HG02571 (cell line): ENCODE results near the gene CD86.

Experiments
- ATAC-seq: cut with Tn5 transposase; IDR thresholded peaks from one replicate; pipeline ENCODE4 v1.9.1; 2021; ENCODE audit warnings: mild to moderate bottlenecking, moderate library complexity; ENCODE audit not compliant: unreplicated experiment

The CD86 gene

DNA sequence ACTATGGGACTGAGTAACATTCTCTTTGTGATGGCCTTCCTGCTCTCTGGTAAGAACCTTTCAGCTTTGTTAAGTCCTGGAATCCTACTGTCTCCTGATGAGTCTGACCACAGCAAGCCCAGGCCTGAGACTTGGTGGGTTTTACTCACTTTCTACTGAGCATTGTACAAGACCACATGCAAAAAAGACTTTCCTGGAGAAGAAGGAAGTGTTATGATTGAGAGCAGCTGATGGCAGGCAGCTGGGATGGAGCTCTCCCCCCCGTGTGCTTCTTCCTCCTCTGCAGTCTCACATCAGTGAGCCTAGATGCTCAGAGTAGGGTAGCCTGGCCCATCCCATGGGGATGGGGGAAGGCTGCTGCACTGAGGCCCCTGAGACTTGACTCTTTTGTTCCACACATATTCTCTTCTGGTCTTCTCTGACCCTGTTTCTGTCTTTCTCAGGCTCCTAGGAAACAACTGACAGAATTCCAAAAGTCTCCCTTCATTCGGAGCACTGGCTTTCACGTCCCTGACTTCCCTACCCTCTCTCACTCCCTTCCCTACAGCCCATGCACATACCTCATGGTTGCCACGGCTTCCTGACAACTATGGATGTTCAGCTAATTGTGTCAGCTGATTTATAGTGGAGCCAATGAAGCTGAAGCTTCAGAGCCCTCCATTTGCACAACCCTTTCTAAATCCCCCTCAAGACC, 36.6 kb downstream of the CD86 start:
- no peak for ATAC-seq

DNA sequence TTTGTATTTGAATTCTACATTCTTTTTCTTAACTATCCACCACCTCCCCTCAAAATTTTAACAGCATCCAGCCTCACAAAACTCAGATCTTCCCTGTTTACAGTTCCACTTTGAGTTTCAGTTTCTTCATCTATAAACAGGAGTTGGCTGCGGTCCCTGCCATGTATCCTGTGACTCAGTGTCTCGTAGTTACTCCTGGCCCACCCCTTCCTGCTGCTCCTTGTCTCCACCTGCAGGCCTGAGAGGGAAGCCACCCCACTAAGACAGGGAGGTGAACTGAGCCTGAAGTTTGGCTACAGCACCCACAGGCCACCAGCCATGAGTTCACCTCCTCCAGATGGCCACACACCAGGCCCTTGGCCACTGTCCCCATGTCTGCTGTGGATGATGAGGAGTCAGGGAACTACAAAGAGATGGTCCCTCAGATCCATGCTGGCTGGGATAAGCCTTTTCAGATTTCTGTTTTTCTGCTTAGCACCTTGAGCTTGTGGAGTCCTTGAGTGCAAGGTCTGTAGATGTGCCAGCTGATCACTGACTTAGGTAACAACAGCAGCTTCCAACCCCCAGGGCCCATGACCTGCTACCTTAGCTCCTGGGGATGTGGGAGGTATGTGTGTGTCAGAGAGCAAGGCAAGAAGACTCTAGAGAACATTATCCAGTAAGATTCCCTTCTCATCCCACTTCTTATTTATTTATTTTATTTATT, 37.5 kb downstream of the CD86 start:
- ATAC-seq, result no peak

GRCh38 chr3:122094125-122094524, 39.0 kb downstream of the CD86 start:
- peak; percentile 51 for ATAC-seq

GRCh38 chr3:122094693-122095092, 39.5 kb downstream of the CD86 start:
- no peak for ATAC-seq

DNA sequence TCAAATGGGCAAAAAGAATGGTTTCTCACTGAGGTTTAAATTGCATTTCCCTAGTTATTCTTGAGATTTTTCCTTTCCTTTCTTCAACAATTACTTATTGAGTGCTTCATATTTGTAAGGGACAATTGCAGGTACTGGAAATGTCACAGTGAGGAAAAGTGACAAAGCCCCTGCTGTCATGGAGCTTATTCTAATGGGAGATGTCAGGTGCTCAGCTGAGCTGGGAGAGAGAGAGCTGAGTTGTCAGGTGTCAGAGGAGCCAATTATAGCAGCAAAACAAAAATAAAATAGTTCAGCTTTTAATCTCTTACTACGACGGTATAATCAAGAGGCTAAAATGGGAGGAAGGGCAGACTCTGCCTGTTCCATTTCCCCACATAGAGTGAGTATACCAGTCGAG, 42.0 kb downstream of the CD86 start:
- no peak for ATAC-seq

- no peak for ATAC-seq
These were observed 43.4 kb downstream of the CD86 start for GRCh38 chr3:122098611-122099010.

DNA sequence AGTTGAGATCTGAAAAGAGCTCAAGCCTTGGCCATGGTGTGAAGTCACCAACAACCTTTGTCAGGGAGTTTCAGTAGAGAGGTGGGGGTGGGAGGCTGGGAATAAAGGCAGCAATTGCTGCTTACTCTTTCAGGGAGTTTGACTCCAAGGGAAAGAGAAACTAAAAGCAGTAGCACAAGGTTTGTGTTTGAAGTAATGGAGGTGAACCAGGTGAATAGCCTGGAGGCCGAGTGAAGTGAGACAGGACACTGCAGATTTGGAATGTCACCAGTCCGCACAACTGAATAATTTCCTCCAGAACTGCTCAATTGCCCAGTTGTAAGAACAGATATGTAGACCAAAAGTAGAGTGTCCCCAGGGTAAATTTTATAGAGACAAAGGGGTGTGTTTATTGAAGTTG, 44.1 kb downstream of the CD86 start:
- ATAC-seq, result no peak

DNA sequence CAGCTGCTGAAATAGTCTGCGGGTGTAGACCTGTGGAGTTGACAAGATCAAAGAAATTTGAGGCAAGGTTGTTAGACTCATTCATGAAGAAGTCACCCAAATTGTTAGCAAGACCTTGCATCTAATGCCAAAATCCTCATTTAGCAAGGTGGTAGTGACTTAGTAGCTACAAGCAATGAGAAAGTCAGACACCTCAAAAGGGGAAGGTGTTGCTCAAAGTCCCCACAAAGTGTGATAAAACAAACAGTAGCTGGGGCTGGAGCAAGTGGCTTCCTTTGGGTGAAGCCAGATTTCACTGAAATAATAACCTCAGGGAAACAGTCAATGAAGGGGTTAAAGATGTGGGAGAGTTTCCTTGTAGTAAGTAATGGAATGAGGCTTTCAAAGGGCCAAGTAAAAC, 44.9 kb downstream of the CD86 start:
- no peak for ATAC-seq

- ATAC-seq, result peak; percentile 44
These were observed 45.7 kb downstream of the CD86 start for GRCh38 chr3:122100591-122101463.

- ATAC-seq, result no peak
These were observed 46.5 kb downstream of the CD86 start for GRCh38 chr3:122101646-122102045.

DNA sequence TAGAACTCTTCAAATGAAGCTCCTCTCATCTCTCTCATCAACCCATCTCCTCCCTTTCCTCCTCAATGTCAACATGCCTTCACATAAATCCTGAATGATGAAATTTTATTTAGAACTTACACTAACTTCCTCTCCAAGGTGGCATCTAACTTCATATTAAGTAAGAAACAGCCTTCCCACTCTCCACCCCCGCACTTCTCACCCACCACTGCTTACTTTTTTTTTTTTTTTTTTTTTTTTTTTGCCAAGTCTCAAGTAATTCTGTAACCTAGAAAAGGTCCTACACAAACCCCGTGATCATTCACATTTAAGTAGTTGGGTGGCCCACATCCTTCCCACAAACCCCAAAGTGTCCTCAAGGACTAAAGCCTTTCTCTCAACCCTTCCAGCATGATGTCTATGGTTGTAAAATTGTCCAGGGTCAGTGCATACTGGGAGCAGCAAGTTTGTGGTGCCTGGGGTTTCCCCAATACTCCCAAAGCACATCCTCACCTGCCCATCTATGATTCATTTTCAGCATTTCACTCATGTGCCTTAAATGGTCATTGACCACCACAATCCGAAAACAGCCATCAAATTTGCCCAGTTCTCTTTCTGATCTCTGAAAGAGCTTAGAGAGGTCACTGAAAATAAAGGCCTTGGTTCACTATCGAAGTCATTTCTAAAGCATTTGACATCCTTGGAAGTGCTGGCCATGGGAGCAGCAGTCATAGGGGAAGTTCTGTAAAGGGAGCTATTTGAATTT, 47.2 kb downstream of the CD86 start:
- ATAC-seq, result peak; percentile 36

DNA sequence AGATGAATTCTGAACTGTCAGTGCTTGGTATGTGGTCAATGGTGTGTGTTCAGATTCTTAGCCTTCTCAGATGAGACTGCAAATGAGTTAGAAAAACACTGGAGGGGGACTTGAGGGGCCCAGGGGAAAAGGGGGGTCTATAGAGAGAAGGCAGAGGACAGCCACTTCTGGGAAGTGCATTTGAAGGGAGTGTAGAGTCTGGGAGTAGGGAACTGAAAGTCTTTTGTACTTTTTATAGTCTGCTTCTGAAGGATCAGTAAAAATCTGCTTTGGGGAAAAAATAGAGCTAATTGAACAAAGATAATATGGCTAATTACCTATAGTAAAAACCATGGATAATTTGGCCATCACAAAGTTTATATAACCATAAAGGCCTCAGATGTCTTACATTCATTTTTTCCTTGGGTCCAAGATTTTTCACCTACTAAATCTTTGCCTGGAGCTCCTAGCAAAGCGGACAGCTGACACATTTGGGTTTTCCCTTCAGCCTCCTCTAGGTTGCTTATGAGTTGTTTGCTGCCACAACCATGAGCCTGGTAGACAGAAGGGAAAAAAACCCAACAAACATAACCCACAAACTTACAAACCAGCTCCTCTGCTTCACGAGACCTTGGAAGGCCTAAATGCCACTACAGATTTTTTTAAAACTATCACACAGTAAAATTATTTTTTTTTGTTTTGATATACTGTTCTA, 48.8 kb downstream of the CD86 start:
- ATAC-seq, result no peak

- ATAC-seq, result no peak
These were observed 49.5 kb downstream of the CD86 start for GRCh38 chr3:122104515-122105194.

DNA sequence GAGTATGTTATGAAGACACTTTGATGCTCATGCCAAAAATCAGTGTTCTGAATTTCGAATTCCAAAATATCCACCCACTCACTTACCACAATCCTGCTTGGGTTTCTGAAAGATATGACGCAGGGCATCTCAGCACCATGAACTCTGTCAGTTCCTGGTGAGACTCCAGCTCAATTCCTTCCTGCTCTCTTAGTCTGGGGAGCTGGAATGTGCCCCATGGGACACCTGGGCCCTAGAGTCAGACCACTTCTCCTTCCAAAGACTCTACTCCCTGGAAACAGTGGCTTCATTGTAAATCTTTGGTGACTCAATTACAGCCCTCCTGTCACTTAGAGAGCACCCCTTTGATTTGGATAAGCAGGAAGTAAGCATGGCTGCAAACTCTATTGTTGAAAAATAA, 50.5 kb downstream of the CD86 start:
- no peak for ATAC-seq

DNA sequence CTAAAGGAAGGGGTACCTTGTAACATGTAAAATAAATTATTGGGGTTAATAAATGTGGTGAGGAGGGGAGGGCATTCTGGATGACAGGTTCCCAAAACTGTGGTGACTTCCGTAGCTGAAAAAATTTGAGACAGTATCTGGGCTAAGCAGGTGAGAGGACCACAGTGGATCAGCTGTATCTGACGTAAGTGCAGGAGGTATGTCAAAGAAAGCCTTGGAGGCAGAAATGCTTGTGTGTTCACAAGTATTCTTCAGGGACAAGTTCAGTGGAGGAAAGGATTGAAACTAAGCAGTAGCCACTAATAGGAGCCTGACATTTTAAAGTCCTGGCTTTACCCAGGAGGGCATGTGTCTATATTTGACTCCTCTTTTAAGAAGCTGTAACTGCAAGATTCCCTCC, 52.0 kb downstream of the CD86 start:
- no peak for ATAC-seq

- ATAC-seq, result no peak
These were observed 56.8 kb downstream of the CD86 start for GRCh38 chr3:122111974-122112373.

DNA sequence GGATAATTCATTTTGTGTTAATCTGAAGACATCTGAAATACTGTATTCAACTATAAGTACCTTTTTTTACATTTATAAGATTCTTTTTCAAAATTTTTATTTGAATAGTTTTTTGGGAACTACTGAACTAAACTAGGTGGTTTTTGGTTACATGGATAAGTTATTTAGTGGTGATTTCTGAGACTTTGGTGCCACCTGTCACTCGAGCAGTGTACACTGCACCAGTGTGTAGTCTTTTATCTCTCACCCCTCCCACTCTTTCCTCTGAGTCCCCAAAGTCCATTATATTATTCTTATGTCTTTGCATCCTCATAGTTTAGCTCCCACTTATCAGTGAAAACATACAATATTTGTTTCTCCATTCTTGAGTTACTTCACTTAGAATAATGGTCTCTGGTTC, 57.6 kb downstream of the CD86 start:
- no peak for ATAC-seq

- ATAC-seq, result no peak
These were observed 68.7 kb downstream of the CD86 start for GRCh38 chr3:122123850-122124249.

DNA sequence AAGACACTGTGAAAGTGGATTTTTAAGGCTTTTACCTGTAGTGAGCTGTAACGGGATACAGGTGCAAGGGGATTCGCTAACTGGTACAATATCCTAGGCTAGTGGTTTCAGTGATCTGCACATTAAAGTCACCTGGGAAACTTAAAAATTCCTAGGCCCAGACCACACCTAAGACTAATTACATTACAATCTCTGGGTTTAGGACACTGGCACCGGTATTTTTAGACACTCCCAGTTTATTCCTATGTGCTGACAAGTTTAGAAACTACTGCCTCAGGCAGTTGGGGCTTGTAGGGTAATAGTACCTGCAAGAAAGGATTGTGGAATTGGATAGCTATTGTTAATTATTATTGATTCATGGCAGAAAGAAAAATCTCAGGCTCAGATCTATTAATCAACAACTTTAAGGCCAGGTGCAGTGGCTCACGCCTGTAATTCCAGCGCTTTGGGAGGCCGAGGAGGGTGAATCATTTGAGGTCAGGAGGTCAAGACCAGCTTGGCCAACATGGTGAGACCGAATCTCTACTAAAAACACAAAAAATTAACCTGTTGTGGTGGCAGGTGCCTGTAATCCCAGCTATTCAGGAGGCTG, 77.9 kb downstream of the CD86 start:
- no peak for ATAC-seq
